Measurements from ENCODE around the gene RPTOR. TPM values are rescaled to one million over a fixed set of nuclear protein-coding genes. Genes with fewer than 3 reads are reported as not detected.

RPTOR gene
- total and polyA plus RNA-seq, 10 of the 15 experiments (the other 5 are each of a cell fraction or from before 2014, with no cell fraction given) = 0.18 to 32.1 (median 7.8) TPM

DNA sequence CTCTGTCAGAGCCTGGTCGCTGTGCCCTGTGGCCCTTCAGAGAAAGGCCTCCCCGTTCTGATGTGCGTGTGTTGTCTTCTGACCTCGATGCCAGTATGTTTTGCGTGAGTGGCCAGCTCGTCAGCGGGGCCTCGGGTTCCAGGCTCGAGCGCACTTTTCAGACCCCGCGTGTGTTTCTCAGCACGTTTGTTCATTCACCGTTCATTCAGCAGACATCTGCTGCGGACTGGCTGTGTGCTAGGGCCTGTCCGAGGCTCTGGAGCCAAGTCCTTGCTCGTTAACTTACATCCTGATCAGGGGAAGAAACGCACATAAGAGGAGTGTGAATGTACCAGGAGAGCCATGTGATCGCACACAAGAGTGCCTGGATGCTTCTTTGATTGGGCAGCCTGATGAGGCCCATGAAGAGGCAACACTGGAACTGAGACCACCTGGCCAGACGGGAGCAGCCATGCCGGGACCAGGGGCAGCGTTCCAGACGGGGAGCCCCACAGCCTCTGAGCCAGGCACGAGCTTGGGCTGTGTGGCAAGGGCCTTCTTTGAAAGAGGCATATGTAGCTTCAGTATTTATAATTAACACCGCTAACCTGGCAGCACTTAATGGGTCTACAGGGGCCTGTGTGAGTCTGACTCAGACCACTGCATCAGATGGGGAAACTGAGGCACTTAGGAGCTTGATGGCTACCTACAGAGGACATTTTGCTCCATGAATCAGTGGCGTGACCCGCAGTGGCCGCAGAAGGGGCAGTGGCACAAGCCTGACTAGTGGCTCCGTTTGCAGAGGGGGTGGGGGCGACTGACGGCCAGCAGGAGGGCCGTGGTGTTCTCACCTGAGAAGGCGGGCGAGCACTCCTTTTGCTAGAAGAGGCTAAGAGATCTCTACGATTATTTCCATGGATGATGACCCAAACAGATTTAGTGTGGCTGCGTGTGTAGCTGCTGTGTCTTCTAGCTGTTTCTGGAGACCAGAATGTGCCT, 259.1 kb downstream of the RPTOR start:
- Histone ChIP-seq H3K9ac (ENCODE audit: control insufficient read depth, insufficient read depth, low read length) (no peak overlapping the region), H4K20me1 (ENCODE audit: control insufficient read depth, insufficient read depth) (no peaks in the 10 kb centered on the region), H3K4me3 (no peak overlapping the region), H2AFZ (ENCODE audit: control insufficient read depth, low read depth, low read length) (no peak overlapping the region), H3K79me2 (ENCODE audit: control insufficient read depth, insufficient read depth, low read length) (no peaks in the 10 kb centered on the region), H3K27ac (ENCODE audit: control insufficient read depth, insufficient read depth) (no peak overlapping the region), H3K36me3 (ENCODE audit: control insufficient read depth in 2 of 2, insufficient read depth in 2 of 2, low read length in 1 of 2) (peaks cover 2 to 3% of the 10 kb centered on the region in 2 experiments; a peak in 2 of 4 replicates), H3K9me3 (replicated peaks; ENCODE audit: control insufficient read depth, insufficient read depth, low read length) (peaks cover 5% of the 10 kb centered on the region; the same call in 1 of the 3 replicates), H3K4me1 (ENCODE audit: control insufficient read depth, insufficient read depth, low read length) (no peaks in the 10 kb centered on the region), H3K4me2 (ENCODE audit: control insufficient read depth, insufficient read depth) (no peak overlapping the region), H3K27me3 (replicated peaks in 1 of 2; ENCODE audit: control insufficient read depth in 2 of 2, insufficient read depth in 2 of 2, low read length in 1 of 2) (no peaks in the 10 kb centered on the region)
- ChIA-PET CTCF (no interaction called here), POLR2A (no interaction called here), SMC1A (ENCODE audit: uncharacterized antibody, unreplicated experiment) (interaction anchor here (1.0 kb wide), 1 partner anchor 29 kb away, joined by 3 read pairs; no protein-coding TSS in a partner anchor), RAD21 (ENCODE audit: unreplicated experiment) (no interaction called here)
- no peak for DNase-seq (ENCODE audit: low read depth, low spot score)
- in situ Hi-C loops (cut with MboI) (no loop called here), intact Hi-C loops (cut with micrococcal nuclease; ENCODE audit: unreplicated experiment) (no loop called here)
- TF ChIP-seq GATAD2B (conservative IDR thresholded peaks at IDR 0.05; ENCODE audit: low read depth) (no peak), SIN3A (IDR thresholded peaks at IDR 0.05; ENCODE audit: low read depth, low read length) (no peak), KLF5 (IDR thresholded peaks at IDR 0.05; ENCODE audit: partially characterized antibody) (no peak), ZNF207 (IDR thresholded peaks at IDR 0.05; ENCODE audit: borderline replicate concordance) (no peak), KAT2A (conservative IDR thresholded peaks at IDR 0.05; ENCODE audit: control insufficient read depth, low read depth, low read length) (no peak), POLR2AphosphoS2 (IDR thresholded peaks at IDR 0.05; ENCODE audit: low read depth, low read length) (no peak), CHD1 (IDR thresholded peaks at IDR 0.05; ENCODE audit: low read depth, low read length) (no peak), ASH2L (IDR thresholded peaks at IDR 0.05; ENCODE audit: borderline replicate concordance, low read depth) (no peak), CREB1 (IDR thresholded peaks at IDR 0.05; ENCODE audit: low read depth) (no peak), EED (IDR thresholded peaks at IDR 0.05; ENCODE audit: low read depth) (no peak)
- FAIRE-seq = no peak
- WGBS (ENCODE audit: insufficient coverage, insufficient replicate concordance, low lambda C conversion rate, missing lambda C conversion rate) = 98% methylated on average over 36 of the region's 36 CpGs
- no peak for ATAC-seq
- no TSS peak for BruUV-seq (replicated peaks)
